ENCODE measurements around the gene FOXL2NB.
A peak's percentile ranks its signal among the peaks of the same experiment; 100 is the strongest.

Gene FOXL2NB

GRCh38 chr3:138936741-138937689 is 10.0 kb upstream of the FOXL2NB start:
- no peak for ATAC-seq (replicated peaks)
- H3K4me3 Mint-ChIP-seq, result peak overlapping the region; percentile 76 to 84
- DNase-seq, result no peak

GRCh38 chr3:138937690-138938055 is 9.3 kb upstream of the FOXL2NB start:
- no peaks in the 10 kb centered on the region for H3K9me3 Mint-ChIP-seq
- peaks cover 99 to 100% of the 10 kb centered on the region in 2 donors for H3K27me3 Mint-ChIP-seq
- H3K4me1 Mint-ChIP-seq (ENCODE audit: low read depth in 2 of 2), result peaks cover 25% of the 10 kb centered on the region in 2 donors
- ATAC-seq (replicated peaks) (peak; percentile 28), DNase-seq (no peak)
- H3K27ac Mint-ChIP-seq, result no peak overlapping the region
- H3K36me3 Mint-ChIP-seq (ENCODE audit: insufficient read depth), result no peaks in the 10 kb centered on the region
- H3K4me3 Mint-ChIP-seq, result peak overlapping the region; percentile 69 to 76

More at GRCh38 chr3:138936741-138937689, 10.0 kb upstream of the FOXL2NB start:
- peaks cover 95 to 97% of the 10 kb centered on the region in 2 donors for H3K27me3 Mint-ChIP-seq
- H3K9me3 Mint-ChIP-seq, result no peaks in the 10 kb centered on the region
- H3K4me1 Mint-ChIP-seq (ENCODE audit: low read depth in 2 of 2), result peaks cover 25% of the 10 kb centered on the region in 2 donors
- H3K36me3 Mint-ChIP-seq (ENCODE audit: insufficient read depth), result no peaks in the 10 kb centered on the region
- H3K27ac Mint-ChIP-seq, result no peak overlapping the region

GRCh38 chr3:138938056-138938876 is 8.8 kb upstream of the FOXL2NB start:
- Mint-ChIP-seq H3K36me3 (ENCODE audit: insufficient read depth) (no peaks in the 10 kb centered on the region), H3K27me3 (peaks cover 99 to 100% of the 10 kb centered on the region in 2 donors), H3K27ac (peak overlapping the region in 1 of 2 donors; percentile 12), H3K4me1 (ENCODE audit: low read depth in 2 of 2) (peaks cover 25 to 27% of the 10 kb centered on the region in 2 donors), H3K9me3 (no peaks in the 10 kb centered on the region), H3K4me3 (peak overlapping the region; percentile 69 to 76)
- ATAC-seq (replicated peaks), result peak; percentile 39
- DNase-seq, result no peak

GRCh38 chr3:138938877-138939560 is 8.0 kb upstream of the FOXL2NB start:
- Mint-ChIP-seq H3K4me1 (ENCODE audit: low read depth in 2 of 2) (peaks cover 28 to 29% of the 10 kb centered on the region in 2 donors), H3K4me3 (peak overlapping the region; percentile 69 to 76), H3K36me3 (ENCODE audit: insufficient read depth) (no peaks in the 10 kb centered on the region), H3K27ac (peak overlapping the region in 1 of 2 donors; percentile 12), H3K9me3 (no peaks in the 10 kb centered on the region), H3K27me3 (peaks cover 99 to 100% of the 10 kb centered on the region in 2 donors)
- no peak for ATAC-seq (replicated peaks)
- no peak for DNase-seq

- peaks cover 29 to 32% of the 10 kb centered on the region in 2 donors for H3K4me1 Mint-ChIP-seq (ENCODE audit: low read depth in 2 of 2)
- H3K9me3 Mint-ChIP-seq, result no peaks in the 10 kb centered on the region
- H3K27ac Mint-ChIP-seq, result no peak overlapping the region
- ATAC-seq (replicated peaks) (no peak), DNase-seq (no peak)
- no peaks in the 10 kb centered on the region for H3K36me3 Mint-ChIP-seq (ENCODE audit: insufficient read depth)
- H3K27me3 Mint-ChIP-seq, result peaks cover 99 to 100% of the 10 kb centered on the region in 2 donors
- peak overlapping the region; percentile 69 to 76 for H3K4me3 Mint-ChIP-seq
These were observed 7.3 kb upstream of the FOXL2NB start for GRCh38 chr3:138939561-138940241.

GRCh38 chr3:138940446-138940845 is 6.6 kb upstream of the FOXL2NB start:
- no peak for ATAC-seq (replicated peaks)
- no peak for DNase-seq
- Mint-ChIP-seq H3K36me3 (ENCODE audit: insufficient read depth) (no peaks in the 10 kb centered on the region), H3K27ac (no peak overlapping the region), H3K9me3 (no peaks in the 10 kb centered on the region), H3K4me1 (ENCODE audit: low read depth in 2 of 2) (peaks cover 36 to 39% of the 10 kb centered on the region in 2 donors), H3K4me3 (no peak overlapping the region), H3K27me3 (peaks cover 99 to 100% of the 10 kb centered on the region in 2 donors)

GRCh38 chr3:138941259-138941885 is 5.6 kb upstream of the FOXL2NB start:
- Mint-ChIP-seq H3K4me1 (ENCODE audit: low read depth in 2 of 2) (peaks cover 30 to 31% of the 10 kb centered on the region in 2 donors), H3K4me3 (no peak overlapping the region), H3K27ac (no peak overlapping the region), H3K36me3 (ENCODE audit: insufficient read depth) (no peaks in the 10 kb centered on the region), H3K27me3 (peaks cover 90 to 93% of the 10 kb centered on the region in 2 donors), H3K9me3 (no peaks in the 10 kb centered on the region)
- DNase-seq, result no peak
- no peak for ATAC-seq (replicated peaks)

- Mint-ChIP-seq H3K4me3 (no peak overlapping the region), H3K36me3 (ENCODE audit: insufficient read depth) (no peaks in the 10 kb centered on the region), H3K9me3 (no peaks in the 10 kb centered on the region), H3K4me1 (ENCODE audit: low read depth in 2 of 2) (peaks cover 26% of the 10 kb centered on the region in 2 donors), H3K27me3 (peaks cover 81 to 89% of the 10 kb centered on the region in 2 donors), H3K27ac (no peak overlapping the region)
- DNase-seq (no peak), ATAC-seq (replicated peaks) (no peak)
These were observed 4.7 kb upstream of the FOXL2NB start for GRCh38 chr3:138942271-138942670.

- peak overlapping the region in 1 of 2 donors; percentile 14 for H3K4me3 Mint-ChIP-seq
- H3K9me3 Mint-ChIP-seq, result no peaks in the 10 kb centered on the region
- H3K36me3 Mint-ChIP-seq (ENCODE audit: insufficient read depth), result no peaks in the 10 kb centered on the region
- peaks cover 20 to 23% of the 10 kb centered on the region in 2 donors for H3K4me1 Mint-ChIP-seq (ENCODE audit: low read depth in 2 of 2)
- DNase-seq (no peak), ATAC-seq (replicated peaks) (no peak)
- no peak overlapping the region for H3K27ac Mint-ChIP-seq
- peaks cover 81 to 89% of the 10 kb centered on the region in 2 donors for H3K27me3 Mint-ChIP-seq
These were observed 4.0 kb upstream of the FOXL2NB start for GRCh38 chr3:138942861-138943623.

- peaks cover 81 to 89% of the 10 kb centered on the region in 2 donors for H3K27me3 Mint-ChIP-seq
- peaks cover 14 to 18% of the 10 kb centered on the region in 2 donors for H3K4me1 Mint-ChIP-seq (ENCODE audit: low read depth in 2 of 2)
- no peak overlapping the region for H3K27ac Mint-ChIP-seq
- H3K9me3 Mint-ChIP-seq, result no peaks in the 10 kb centered on the region
- peak overlapping the region; percentile 54 to 88 for H3K4me3 Mint-ChIP-seq
- H3K36me3 Mint-ChIP-seq (ENCODE audit: insufficient read depth), result no peaks in the 10 kb centered on the region
- DNase-seq, result no peak
- no peak for ATAC-seq (replicated peaks)
These were observed 3.0 kb upstream of the FOXL2NB start for GRCh38 chr3:138943724-138944653.

GRCh38 chr3:138944654-138944928 is 2.4 kb upstream of the FOXL2NB start:
- Mint-ChIP-seq H3K9me3 (no peaks in the 10 kb centered on the region), H3K36me3 (ENCODE audit: insufficient read depth) (no peaks in the 10 kb centered on the region), H3K27me3 (peaks cover 81 to 89% of the 10 kb centered on the region in 2 donors), H3K4me3 (peak overlapping the region; percentile 80 to 88), H3K4me1 (ENCODE audit: low read depth in 2 of 2) (peaks cover 17 to 21% of the 10 kb centered on the region in 2 donors), H3K27ac (no peak overlapping the region)
- DNase-seq (no peak), ATAC-seq (replicated peaks) (no peak)

All from effector memory CD8-positive, alpha-beta T cell (primary cell).